Smooth muscle cell of the brain vasculature (primary cell): ENCODE measurements around the gene SLC35E1.

Experiments used
- DNase-seq: peaks from one replicate; pipeline ENCODE4 v3.0.0-alpha.2; 2012; ENCODE audit warnings: low read depth, low spot score

Gene SLC35E1

GRCh38 chr19:16598848-16599247, 26.6 kb upstream of the SLC35E1 start:
- DNase-seq = no peak

GRCh38 chr19:16596399-16596798, 24.2 kb upstream of the SLC35E1 start:
- no peak for DNase-seq

GRCh38 chr19:16595097-16595496, 22.9 kb upstream of the SLC35E1 start:
- DNase-seq = no peak

GRCh38 chr19:16594681-16595091, 22.5 kb upstream of the SLC35E1 start:
- no peak for DNase-seq

- DNase-seq = no peak
These were observed 21.9 kb upstream of the SLC35E1 start for GRCh38 chr19:16594131-16594586.

GRCh38 chr19:16593181-16593580, 21.0 kb upstream of the SLC35E1 start:
- no peak for DNase-seq

GRCh38 chr19:16591803-16592556, 19.8 kb upstream of the SLC35E1 start:
- no peak for DNase-seq

GRCh38 chr19:16590876-16591802, 18.9 kb upstream of the SLC35E1 start:
- DNase-seq = no peak

- DNase-seq = no peak
These were observed 17.7 kb upstream of the SLC35E1 start for GRCh38 chr19:16589917-16590316.

- no peak for DNase-seq
These were observed 16.8 kb upstream of the SLC35E1 start for GRCh38 chr19:16588824-16589577.

GRCh38 chr19:16587833-16588823, 15.9 kb upstream of the SLC35E1 start:
- no peak for DNase-seq

GRCh38 chr19:16586991-16587832, 15.0 kb upstream of the SLC35E1 start:
- DNase-seq = no peak

- no peak for DNase-seq
These were observed 14.3 kb upstream of the SLC35E1 start for GRCh38 chr19:16586477-16586871.

- DNase-seq = no peak
These were observed 13.7 kb upstream of the SLC35E1 start for GRCh38 chr19:16585808-16586476.

GRCh38 chr19:16585094-16585801, 13.0 kb upstream of the SLC35E1 start:
- DNase-seq = no peak

- peak; percentile 24 for DNase-seq
These were observed 12.3 kb upstream of the SLC35E1 start for GRCh38 chr19:16584248-16585093.

- no peak for DNase-seq
These were observed 10.5 kb upstream of the SLC35E1 start for GRCh38 chr19:16582486-16583261.
